DMS79 (cell line): ENCODE measurements around the gene ZMYM5.
"Not testable (repeated sequence)": the region's sequence is repeated elsewhere in the genome, so short reads cannot be mapped to it uniquely, and the experiment has no call there.

Experiments used
- DNase-seq: peaks from one replicate; lab custom pipeline; 2025; lab: John Stamatoyannopoulos, UW

The ZMYM5 gene

GRCh38 chr13:19863323-19864023 lies at the start of gene ZMYM5:
TSS of gene ZMYM5 (minus strand) at chr13:19863649. CDS start at chr13:19852180, 11,469 bp downstream.
- peak; percentile 85 for DNase-seq

- DNase-seq = no peak
These were observed 47.1 kb upstream of the ZMYM5 start for GRCh38 chr13:19910336-19911072.

GRCh38 chr13:19908350-19908986 lies 45.0 kb upstream of the ZMYM5 start:
- DNase-seq = no peak

- DNase-seq = not testable (repeated sequence)
These were observed 42.2 kb upstream of the ZMYM5 start for GRCh38 chr13:19905487-19906195.

GRCh38 chr13:19890030-19890429 lies 26.6 kb upstream of the ZMYM5 start:
- no peak for DNase-seq

- DNase-seq = no peak
These were observed 25.4 kb upstream of the ZMYM5 start for GRCh38 chr13:19888799-19889198.

GRCh38 chr13:19882231-19882630 lies 18.8 kb upstream of the ZMYM5 start:
- DNase-seq = no peak

- DNase-seq = no peak
These were observed 18.2 kb upstream of the ZMYM5 start for GRCh38 chr13:19881641-19882040.

GRCh38 chr13:19864746-19865309 lies 1.4 kb upstream of the ZMYM5 start:
- DNase-seq = peak; percentile 64

- DNase-seq = peak; percentile 19
These were observed 736 bp upstream of the ZMYM5 start for GRCh38 chr13:19864024-19864745.

GRCh38 chr13:19862481-19863313 lies 752 bp downstream of the ZMYM5 start:
- DNase-seq = no peak

GRCh38 chr13:19861762-19862161 lies 1.7 kb downstream of the ZMYM5 start:
- DNase-seq = no peak

- DNase-seq = no peak
These were observed 2.4 kb downstream of the ZMYM5 start for GRCh38 chr13:19860884-19861655.

GRCh38 chr13:19857637-19858036 lies 5.8 kb downstream of the ZMYM5 start:
- DNase-seq = not testable (repeated sequence)

GRCh38 chr13:19852766-19853165 lies 10.7 kb downstream of the ZMYM5 start:
- DNase-seq = no peak

GRCh38 chr13:19845758-19846157 lies 17.7 kb downstream of the ZMYM5 start:
- DNase-seq = no peak

GRCh38 chr13:19838865-19839275 lies 24.6 kb downstream of the ZMYM5 start:
- peak; percentile 49 for DNase-seq

GRCh38 chr13:19836472-19836871 lies 27.0 kb downstream of the ZMYM5 start:
- no peak for DNase-seq

- DNase-seq = no peak
These were observed 28.7 kb downstream of the ZMYM5 start for GRCh38 chr13:19834704-19835103.

- DNase-seq = no peak
These were observed 40.8 kb downstream of the ZMYM5 start for GRCh38 chr13:19822673-19823072.
